ENCODE data around the gene KCNJ11. TPM values are rescaled to one million over a fixed set of nuclear protein-coding genes. Genes with fewer than 3 reads are reported as not detected.

KCNJ11 gene
- total RNA-seq, 1 donor from 2014 or later, result 18.6 TPM

DNA sequence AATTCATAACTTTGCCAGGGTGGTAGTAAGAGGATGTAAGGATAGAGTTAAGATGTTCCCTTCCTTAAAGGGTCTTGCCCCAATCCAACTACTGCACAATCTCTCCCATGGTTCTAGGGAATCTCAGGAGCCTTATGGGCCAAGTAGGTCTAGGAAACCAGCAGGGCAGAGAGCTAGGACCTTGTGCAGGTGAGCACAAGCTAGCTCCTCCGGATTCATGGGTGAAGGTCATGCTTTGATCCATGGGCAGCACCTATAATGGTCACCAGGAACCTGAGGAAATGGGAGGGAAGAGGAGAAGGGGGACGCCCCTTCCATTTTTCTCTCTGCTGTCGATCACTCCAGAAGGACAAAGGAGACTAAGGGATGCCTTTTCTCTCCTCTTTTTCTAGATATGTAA, 16.8 kb downstream of the KCNJ11 start:
- no peaks in the 10 kb centered on the region for H3K4me1 Mint-ChIP-seq (ENCODE audit: unreplicated experiment)
- peaks cover 30% of the 10 kb centered on the region for H3K9me3 Mint-ChIP-seq
- TF ChIP-seq, protein P1, sequence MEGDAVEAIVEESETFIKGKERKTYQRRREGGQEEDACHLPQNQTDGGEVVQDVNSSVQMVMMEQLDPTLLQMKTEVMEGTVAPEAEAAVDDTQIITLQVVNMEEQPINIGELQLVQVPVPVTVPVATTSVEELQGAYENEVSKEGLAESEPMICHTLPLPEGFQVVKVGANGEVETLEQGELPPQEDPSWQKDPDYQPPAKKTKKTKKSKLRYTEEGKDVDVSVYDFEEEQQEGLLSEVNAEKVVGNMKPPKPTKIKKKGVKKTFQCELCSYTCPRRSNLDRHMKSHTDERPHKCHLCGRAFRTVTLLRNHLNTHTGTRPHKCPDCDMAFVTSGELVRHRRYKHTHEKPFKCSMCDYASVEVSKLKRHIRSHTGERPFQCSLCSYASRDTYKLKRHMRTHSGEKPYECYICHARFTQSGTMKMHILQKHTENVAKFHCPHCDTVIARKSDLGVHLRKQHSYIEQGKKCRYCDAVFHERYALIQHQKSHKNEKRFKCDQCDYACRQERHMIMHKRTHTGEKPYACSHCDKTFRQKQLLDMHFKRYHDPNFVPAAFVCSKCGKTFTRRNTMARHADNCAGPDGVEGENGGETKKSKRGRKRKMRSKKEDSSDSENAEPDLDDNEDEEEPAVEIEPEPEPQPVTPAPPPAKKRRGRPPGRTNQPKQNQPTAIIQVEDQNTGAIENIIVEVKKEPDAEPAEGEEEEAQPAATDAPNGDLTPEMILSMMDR (conservative IDR thresholded peaks at IDR 0.05), result no peak
- H3K27ac Mint-ChIP-seq, result no peak overlapping the region
- no peak for DNase-seq (ENCODE audit: extremely low spot score, unreplicated experiment)
- no peaks in the 10 kb centered on the region for H3K27me3 Mint-ChIP-seq
- peaks cover 58% of the 10 kb centered on the region for H3K36me3 Mint-ChIP-seq
- no peak overlapping the region for H3K4me3 Mint-ChIP-seq

DNA sequence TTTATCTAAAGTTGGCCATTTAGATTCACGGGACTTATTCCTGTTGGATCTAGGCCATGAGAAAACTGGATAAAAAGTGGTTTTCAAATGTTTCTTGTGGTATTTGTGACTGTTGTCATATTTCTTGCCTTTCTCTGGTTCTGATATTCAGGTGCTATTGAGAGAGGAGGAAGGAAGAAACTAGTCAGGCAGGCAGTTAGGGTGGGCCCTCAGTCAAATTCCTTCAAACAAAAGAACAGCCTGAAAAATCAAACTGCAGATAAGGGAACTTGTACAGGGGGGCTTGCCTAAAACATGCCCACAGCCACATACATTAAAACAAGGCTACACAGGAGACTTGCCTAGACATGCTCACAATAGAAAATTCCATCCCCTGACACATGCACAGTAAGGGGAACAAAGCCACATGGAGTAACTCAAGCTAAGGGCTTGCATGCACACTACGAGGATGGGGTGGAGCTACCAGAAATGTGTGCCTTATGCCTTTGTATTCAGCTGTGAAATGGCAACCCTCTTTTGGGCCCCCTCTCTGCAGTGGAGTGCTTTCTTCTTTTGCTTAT, 18.7 kb downstream of the KCNJ11 start:
- Mint-ChIP-seq H3K27ac (no peak overlapping the region), H3K36me3 (peaks cover 52% of the 10 kb centered on the region), H3K27me3 (no peaks in the 10 kb centered on the region), H3K9me3 (peaks cover 30% of the 10 kb centered on the region), H3K4me3 (no peak overlapping the region), H3K4me1 (ENCODE audit: unreplicated experiment) (no peaks in the 10 kb centered on the region)
- TF ChIP-seq, protein P1 (conservative IDR thresholded peaks at IDR 0.05), result no peak
- no peak for DNase-seq (ENCODE audit: extremely low spot score, unreplicated experiment)

DNA sequence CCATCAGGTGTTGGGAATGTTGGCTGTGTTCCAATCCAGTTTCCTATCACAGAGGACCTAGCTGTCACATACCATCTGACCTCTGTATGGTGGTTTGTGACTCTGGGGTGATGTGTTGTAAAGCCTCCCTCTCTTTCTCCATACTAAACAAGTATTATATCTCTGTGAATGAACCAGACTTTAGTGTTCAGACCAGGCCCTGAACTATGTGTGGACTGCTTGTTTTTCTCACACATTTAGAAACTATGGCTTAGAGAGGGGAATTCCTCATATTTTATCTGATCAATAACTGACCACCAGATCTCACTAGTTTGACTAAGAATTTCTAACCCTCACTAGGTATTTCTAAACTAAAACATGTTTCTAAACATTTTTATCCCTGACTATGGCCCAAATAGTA, 19.4 kb downstream of the KCNJ11 start:
- Mint-ChIP-seq H3K4me1 (ENCODE audit: unreplicated experiment) (no peaks in the 10 kb centered on the region), H3K9me3 (peaks cover 30% of the 10 kb centered on the region), H3K4me3 (no peak overlapping the region), H3K27me3 (no peaks in the 10 kb centered on the region), H3K27ac (no peak overlapping the region), H3K36me3 (peaks cover 48% of the 10 kb centered on the region)
- TF ChIP-seq, protein P1 (conservative IDR thresholded peaks at IDR 0.05), result no peak
- DNase-seq (ENCODE audit: extremely low spot score, unreplicated experiment), result no peak

DNA sequence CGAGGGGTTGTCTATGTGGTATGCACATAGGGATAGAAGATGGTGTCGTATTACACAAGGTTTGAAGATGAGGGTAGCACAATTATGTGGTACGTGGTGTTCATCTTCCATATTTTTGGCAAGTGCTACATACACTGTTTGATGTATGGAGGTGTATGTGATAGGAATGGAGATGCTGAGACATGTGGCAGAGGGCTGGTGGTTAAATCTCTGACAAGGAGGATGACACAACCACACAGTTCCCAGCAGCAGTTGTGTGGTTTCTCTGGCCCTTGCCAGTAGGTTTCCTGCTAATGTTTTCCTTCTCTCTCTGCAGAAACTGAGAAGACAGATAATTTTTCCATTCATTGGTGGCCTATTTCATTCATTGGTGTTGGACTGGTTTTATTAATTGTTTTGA, 19.9 kb downstream of the KCNJ11 start:
- H3K4me3 Mint-ChIP-seq, result no peak overlapping the region
- no peaks in the 10 kb centered on the region for H3K27me3 Mint-ChIP-seq
- no peaks in the 10 kb centered on the region for H3K4me1 Mint-ChIP-seq (ENCODE audit: unreplicated experiment)
- no peak for DNase-seq (ENCODE audit: extremely low spot score, unreplicated experiment)
- H3K9me3 Mint-ChIP-seq, result peaks cover 30% of the 10 kb centered on the region
- peaks cover 46% of the 10 kb centered on the region for H3K36me3 Mint-ChIP-seq
- TF ChIP-seq, protein P1 (conservative IDR thresholded peaks at IDR 0.05), result no peak
- H3K27ac Mint-ChIP-seq, result no peak overlapping the region

DNA sequence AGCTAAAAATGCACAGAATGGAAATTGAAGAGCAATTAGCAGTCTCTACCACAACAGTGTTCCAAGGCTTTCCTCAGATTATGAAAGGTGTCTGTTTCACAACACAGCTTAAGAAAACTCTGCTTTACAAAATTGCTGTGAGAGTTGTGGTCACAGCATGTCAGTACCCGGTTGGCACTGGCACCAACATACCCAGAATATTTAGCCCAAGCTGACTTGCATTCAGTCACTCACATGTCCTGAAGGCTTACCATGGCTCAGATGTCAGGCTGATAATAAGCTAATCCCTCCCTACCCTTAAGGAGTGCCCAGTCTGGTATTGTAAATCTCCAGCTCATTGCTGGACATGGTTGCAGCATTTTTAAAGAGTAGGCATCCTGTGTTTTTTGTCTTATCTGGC, 22.0 kb downstream of the KCNJ11 start:
- DNase-seq (ENCODE audit: extremely low spot score, unreplicated experiment), result no peak
- Mint-ChIP-seq H3K9me3 (peaks cover 22% of the 10 kb centered on the region), H3K27me3 (no peaks in the 10 kb centered on the region), H3K36me3 (peaks cover 36% of the 10 kb centered on the region), H3K4me3 (no peak overlapping the region), H3K4me1 (ENCODE audit: unreplicated experiment) (no peaks in the 10 kb centered on the region), H3K27ac (no peak overlapping the region)
- TF ChIP-seq, protein P1 (conservative IDR thresholded peaks at IDR 0.05), result no peak

DNA sequence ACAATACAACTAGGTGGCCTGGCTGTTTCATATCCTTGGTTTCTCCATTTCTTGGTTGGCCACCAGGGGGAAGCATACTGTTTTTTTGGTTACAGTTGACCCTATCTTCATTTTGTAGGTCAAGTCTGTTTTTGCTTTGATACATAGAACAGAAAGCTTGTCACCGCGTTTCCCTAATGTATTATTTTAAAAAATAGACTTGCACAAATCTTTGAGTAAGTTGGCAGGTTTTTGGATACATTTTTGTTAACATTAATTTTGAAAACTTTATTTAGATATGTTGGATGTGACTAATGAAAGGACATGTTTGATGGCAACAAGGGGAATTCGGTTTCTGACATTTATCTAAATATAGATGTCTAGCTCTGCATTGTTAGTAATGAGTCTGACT, 33.9 kb downstream of the KCNJ11 start:
- TF ChIP-seq, protein P1 (conservative IDR thresholded peaks at IDR 0.05), result peak; percentile 84
- no peak for DNase-seq (ENCODE audit: extremely low spot score, unreplicated experiment)
- peak overlapping the region; percentile 92 for H3K27ac Mint-ChIP-seq

More for the DNA sequence above, 33.9 kb downstream of the KCNJ11 start:
- H3K4me1 Mint-ChIP-seq (ENCODE audit: unreplicated experiment), result peaks cover 14% of the 10 kb centered on the region
- H3K9me3 Mint-ChIP-seq, result peaks cover 5% of the 10 kb centered on the region
- peaks cover 32% of the 10 kb centered on the region for H3K27me3 Mint-ChIP-seq
- H3K4me3 Mint-ChIP-seq, result peak overlapping the region; percentile 92
- peaks cover 14% of the 10 kb centered on the region for H3K36me3 Mint-ChIP-seq

All from type B pancreatic cell (in vitro differentiated cells).